GM23248 (cell line): ENCODE results near the gene POU5F1.

Experiments
- EZH2 ChIP-seq: fragments of 200-600 bp; sonication (generic); IDR thresholded peaks from 2 replicates; pipeline ENCODE4 v1.6.1; 2018; ENCODE audit warnings: antibody characterized with exemption, mild to moderate bottlenecking; ENCODE audit not compliant: insufficient read depth, poor library complexity, severe bottlenecking
- EZH2phosphoT487 ChIP-seq: fragments of 200-600 bp; sonication (generic); IDR thresholded peaks from 2 replicates; pipeline ENCODE4 v1.6.1; 2018; ENCODE audit warnings: antibody characterized with exemption, moderate library complexity, mild to moderate bottlenecking, low read depth; ENCODE audit not compliant: insufficient read depth

DNA sequence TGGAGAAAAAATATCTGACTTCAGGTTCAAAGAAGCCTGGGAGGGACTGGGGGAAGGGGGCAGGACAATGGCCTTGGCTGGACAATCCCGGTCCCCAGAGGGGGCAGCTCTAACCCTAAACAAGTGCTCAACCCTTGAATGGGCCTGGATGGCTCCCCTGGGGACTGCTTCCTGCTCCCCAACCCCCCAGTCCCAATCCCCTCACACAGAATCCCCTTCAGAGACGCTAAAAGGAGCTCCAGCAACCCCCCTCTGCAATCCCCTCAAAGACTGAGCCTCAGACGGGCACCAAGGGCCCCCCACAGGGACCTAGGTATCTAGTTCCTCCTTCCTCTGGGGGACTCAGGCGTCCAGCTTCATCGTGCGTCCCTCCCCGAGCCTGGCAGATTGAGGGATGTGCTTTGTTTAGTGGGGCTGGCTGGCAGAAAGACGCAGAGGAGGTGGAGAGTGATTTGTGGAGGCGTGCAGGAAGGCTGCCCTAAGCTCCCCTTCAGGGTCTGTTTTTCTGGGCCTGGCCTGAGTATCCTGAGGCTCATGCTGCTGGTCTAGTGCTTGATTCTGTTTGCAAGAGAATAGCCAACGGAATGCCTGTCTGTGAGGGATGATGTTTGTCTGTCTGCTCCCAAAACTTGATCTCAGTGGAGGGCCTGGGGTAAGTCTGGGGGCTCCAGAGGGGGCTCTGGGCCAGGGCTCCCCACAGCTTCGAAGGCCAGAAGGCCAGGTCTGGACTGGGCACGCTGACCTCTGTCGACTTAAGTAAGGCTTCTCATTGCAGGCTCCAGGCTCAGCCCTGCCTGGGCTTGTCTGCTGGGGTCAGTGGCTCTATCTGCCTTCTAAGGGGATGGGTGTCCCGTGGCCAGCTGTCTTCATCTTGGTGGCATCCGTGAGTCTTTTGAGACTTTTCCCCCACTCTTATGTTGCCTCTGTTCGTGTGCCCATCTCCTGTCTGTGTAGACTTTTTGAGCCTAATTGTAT lies 1.7 kb upstream of the POU5F1 start:
- no peak for TF ChIP-seq EZH2
- TF ChIP-seq EZH2phosphoT487 = no peak
